GM18499 (cell line): Measurements from ENCODE around the gene HSD17B11.
"Not testable (repeated sequence)": the region's sequence is repeated elsewhere in the genome, so short reads cannot be mapped to it uniquely, and the experiment has no call there.

Experiments
- ATAC-seq: cut with Tn5 transposase; IDR thresholded peaks from one replicate; pipeline ENCODE4 v1.9.1; 2021; ENCODE audit warnings: moderate number of reproducible peaks; ENCODE audit not compliant: insufficient read depth, unreplicated experiment

The HSD17B11 gene

DNA sequence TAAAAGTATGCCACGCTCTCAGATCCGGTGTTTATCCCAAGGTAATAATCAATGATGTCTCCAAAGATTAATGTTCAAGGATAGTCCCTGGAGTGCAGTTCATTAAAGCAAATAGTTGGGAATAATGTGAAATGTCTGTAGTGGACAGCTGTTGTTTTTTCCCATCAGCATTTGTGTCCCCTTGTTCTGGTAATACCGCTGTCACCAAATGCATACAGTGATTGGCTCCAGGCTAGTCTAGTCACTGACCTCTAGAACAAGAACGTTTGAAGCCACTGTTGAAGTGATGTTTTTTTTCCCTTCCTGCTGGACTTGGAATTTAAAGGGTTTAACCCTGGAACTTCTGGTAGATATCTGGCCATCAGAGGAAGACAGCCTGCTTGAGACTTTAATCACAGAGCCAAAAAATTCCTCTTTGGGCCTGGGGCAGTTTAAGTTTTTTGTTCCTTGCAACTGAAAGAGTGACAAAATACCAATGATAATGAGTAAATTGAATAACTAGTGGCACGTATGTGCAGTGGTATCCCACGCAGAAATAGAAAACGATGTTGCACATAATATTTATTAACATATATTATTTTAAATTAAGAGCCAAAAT, 30.6 kb downstream of the HSD17B11 start:
- ATAC-seq = no peak

DNA sequence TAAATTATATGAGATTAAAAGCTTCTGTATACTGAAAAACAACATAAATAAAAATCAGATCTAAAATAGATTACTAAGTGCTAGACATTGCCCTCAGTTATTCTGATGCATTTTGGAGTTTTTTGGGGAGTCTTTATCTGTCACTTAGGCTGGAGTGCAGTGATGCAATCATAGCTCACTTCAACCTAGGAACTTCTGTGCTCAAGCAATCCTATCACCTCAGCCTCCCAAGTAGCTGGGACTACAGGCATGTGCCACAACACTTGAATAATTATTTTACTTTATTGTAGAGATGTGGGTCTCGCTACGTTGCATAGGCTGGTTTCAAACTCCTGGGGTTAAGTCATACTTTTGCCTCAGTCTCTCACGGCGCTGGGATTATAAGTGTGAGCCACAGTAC, 31.7 kb downstream of the HSD17B11 start:
- no peak for ATAC-seq

DNA sequence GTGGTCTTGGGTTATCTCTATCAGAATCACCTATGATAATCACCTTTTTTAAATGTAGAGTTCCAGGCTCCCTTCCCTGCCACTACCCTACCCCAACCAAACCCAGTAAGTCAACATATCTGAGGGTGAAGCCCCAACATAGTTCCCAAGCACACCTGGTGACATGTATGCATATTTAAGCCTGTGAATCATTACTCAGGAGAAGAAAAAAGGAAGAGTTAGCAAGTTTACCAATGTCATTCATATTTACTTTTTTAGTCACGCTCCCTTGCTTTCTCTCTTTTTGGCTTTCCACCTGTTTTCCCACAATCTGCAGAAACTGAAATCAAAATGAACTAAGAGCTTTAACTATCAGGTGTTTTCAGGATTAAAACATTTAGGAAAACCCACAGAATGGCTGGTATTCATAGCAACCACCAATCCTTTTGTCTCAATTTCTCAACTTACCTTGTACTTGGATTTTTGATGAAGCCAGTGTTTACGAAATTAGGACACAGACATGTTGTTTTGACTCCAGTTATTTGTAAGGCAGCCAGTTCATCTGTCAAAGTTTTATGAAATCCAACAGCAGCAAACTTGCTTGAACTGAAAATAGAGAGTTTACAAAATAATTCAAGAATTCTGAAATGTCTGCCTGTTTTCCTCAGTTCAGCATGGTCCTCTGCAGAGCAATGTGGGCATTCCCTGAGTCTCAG, 34.0 kb downstream of the HSD17B11 start:
- ATAC-seq = no peak

DNA sequence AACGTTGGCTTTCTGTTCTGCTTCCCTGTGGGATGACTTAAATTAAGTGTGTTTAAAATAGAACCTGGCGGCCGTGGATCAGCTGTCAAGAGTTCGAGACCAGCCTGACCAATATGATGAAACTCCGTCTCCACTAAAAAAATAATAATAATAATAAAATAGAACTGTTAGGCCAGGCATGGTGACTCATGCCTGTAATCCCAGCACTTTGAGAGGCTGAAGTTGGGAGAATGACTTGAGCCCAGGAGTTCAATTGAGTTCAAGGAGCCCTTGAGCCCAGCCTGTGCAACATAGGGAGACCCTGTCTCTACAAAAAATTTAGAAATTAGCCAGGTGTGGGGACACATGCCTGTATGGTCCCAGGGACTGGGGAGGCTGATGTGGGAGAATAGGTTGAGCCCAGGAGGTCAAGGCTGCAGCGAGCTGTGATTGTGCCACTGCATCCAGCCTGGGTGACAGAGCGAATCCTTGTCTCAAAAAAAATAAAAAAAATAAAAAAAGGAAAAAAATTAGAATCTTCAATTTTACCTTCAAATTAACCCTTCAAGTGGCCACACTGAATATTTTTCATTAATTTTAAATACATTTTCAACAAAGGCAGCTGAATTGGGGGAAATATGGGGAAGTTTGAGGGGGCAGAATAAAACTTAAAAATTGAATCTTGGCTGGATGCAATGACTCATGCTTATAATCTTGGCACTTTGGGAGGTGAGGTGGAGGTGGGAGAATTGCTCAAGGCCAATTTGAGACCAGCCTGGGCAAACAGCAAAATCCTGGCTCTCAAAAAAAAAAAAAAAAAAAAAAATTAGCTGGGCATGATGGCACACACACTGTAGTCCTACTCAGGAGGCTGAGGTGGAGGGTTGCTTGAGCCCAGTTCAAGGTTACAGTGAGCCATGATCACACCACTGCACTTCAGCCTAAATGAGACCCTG, 36.6 kb downstream of the HSD17B11 start:
- no peak for ATAC-seq

DNA sequence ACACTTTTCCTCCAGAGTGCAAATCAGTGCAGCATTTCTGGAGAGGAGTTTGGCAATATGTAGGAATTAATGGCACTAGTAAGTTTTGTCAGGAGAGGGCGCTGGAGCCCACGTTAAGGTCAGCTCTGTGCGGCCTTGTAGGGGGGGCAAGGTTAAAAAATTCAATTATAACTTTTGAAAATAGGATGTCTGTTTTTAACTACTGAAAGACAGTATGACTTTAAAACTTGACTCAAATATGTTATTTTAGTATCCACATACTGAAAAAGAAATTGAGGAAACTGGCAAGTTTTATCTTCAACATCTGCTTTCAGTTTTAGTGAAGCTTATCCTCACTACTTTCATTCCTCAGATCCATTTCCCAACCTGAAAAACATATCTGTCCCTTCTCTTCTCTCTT, 37.4 kb downstream of the HSD17B11 start:
- ATAC-seq = peak; percentile 80

DNA sequence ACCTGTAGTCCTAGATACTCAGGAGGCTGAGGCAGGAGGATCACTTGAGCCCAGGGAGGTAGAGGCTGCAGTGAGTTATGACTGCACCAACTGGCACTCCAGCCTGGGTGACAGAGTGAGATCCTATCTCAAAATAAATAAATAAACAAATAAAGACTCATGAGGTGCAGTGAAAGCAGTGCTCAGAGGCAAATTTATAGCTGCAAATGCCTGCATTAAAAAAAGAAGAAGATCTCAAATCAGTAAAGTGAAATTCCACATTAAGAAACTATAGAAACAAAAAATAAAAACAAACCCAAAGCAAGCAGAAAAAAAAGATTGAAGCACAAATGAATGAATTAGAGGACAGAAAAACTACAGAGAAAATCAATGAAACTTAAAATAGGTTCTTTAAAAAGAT, 45.8 kb downstream of the HSD17B11 start:
- ATAC-seq = no peak

DNA sequence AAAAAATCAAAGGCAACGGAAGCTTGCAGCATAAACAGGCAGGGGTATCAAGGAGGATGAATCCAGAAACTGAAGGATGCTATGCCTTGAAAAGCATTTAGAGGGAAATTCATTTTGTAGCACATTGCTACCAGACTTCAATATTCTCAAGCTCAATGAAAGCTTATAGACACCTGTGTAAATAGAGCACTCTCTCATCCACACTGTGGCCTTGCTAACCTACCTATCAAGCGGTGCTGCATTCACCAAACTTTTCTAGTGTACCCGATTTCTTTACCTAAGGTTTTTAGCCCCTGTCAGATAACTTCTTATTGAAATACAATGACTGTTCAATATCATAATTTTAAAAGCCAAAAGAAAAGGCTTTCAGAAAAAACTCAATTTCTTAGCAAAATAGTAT, 48.1 kb downstream of the HSD17B11 start:
- no peak for ATAC-seq

DNA sequence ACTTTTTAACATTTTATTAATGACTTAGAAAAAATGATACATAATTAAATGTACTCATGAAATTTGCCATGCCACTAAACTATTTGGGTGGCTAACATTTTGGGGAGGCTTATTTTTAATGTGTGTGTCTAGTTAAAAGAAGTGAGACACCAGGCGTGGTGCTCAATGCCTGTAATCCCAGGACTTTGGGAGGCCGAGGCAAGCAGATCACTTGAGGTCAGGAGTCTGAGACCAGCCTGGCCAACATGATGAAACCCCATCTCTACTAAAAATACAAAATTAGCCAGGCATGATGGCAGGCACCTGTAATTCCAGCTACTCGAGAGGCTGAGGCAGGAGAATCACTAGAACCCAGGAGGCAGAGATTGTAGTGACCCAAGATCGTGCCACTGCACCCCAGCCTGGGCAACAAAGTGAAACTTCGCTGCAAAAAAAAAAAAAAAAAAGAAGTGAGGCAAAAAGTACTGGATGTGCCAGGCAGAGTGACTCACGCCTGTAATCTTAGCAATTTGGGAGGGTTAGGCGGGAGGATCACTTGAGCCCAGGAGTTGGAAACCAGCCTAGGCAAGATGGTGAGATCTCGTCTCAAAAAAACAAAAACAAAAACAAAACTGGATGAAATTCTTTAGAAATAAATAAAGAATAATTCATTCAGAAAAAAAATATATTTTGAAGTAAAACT, 48.9 kb downstream of the HSD17B11 start:
- not testable (repeated sequence) for ATAC-seq

DNA sequence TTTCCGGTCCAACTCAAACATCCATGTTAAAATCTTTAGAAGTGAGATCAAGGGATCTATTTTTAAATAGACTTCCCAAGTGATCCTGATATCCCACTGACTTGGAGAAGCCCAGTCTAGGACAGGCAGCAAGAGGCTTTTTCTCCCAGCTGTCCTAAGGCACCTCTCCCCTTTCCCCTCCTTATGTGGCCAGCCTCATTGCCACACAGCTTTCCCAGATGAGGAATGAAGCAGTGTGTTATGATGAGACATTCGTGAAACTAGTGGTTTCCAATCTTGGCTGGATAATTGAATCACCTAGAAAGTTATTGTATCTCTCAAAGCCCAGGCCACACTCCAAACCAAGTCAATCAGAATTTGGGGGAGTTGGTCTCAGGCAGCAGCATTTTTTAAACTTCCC, 51.5 kb downstream of the HSD17B11 start:
- no peak for ATAC-seq

DNA sequence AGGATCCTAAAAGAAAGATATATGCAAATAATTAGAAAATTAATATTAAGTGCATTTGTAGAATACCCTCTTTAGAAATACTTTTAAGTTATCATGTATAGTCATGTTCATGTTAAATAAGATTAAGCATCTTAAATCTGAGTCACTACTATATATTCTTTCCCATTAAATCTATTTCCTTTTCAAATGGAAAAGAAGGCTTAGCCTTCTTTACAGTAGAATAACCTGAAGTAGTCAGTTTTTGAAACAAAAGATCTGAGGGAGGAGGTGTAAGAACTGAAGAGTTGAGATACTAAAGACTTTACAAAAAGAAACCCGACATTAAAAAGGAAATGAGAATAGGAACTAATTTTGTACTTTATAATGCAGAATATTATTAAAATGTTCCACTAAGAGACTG, 53.6 kb downstream of the HSD17B11 start:
- ATAC-seq = no peak

DNA sequence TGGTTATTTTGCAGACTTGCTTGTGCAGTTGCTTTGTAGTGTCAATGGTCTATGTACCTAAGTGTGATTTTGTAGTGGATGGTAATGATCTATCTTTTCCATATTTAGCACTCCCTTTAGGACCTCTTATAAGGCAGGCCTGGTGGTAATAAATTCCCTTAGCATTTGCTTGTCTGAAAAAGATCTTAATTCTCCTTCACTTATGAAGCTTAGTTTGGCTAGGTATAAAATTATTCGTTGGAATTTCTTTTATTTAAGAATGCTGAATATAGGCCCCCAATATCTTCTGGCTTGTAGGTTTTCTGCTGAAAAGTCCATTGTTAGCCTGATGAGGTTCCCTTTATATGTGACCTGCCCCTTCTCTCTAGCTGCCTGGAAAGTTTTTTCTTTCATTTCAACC, 57.7 kb downstream of the HSD17B11 start:
- no peak for ATAC-seq

DNA sequence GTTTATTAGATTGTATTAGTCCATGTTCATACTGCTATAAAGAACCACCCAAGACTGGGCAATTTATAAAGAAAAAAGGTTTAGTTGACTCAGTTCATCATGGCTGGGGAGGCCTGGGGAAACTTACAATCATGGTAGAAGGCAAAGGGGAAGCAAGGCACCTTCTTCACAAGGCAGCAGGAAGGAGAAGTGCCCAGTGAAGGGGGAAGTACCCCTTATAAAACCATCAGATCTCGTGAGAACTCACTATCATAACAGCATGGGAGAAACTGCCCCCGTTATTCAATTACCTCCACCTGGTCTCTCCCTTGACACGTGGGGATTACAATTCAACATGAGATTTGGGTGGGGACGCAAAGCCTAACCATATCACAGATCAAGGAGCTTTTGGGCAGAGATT, 60.2 kb downstream of the HSD17B11 start:
- no peak for ATAC-seq

DNA sequence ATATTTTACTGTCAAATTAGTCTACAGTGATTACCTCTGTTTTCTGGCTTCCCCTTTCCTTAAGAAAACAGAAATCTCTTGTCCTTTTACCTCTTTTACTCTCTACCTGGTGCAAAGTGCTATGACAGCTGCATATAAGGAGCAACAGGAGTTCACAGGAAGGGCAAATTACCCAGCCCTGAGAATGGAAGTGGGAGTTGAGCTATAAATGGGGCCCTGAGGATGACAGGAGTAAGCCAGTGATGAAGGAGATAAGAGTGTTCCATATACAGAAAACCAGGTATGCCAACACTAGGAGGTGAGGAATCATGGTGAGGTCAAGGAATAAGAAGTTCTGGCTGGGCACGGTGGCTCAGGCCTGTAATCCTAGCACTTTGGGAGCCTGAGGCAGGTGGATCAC, 63.9 kb downstream of the HSD17B11 start:
- ATAC-seq = no peak

DNA sequence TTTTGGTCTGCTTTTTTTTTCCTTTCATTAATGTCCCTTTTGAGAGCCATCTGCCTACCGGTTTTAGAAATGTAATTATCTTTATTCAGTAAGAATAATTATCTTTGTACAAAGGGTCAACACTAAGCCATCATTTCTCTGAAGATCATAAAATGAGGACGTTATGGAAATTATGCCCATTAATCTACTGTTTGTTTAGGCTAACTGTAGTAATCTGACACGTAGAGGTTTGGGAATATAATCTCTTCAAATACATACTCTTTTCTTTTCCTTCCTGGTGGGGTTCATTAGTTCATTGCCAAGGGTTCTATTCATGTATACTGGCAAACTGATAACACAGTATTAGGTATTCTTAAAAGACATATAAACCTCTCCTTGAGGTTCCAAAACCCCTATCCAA, 64.5 kb downstream of the HSD17B11 start:
- ATAC-seq = no peak

DNA sequence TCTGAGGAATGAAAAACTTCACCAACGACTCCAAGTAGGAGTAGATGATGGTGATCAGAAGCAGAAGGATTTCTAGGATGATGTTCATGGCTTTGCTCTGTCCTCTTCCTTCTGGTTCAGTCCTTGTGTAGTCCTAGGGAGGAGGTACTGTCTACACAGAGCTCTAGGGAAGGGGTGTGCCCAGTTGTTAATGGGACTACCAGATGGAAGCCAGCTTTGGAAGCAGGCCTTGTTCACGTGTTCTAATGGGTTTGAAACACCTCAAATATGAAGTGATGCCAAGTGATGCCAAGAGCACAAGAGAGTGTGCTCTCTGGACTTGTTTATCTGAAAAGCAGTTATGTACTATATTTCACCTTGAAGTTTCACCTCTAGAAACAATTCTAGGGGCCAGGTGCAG, 68.2 kb downstream of the HSD17B11 start, which contains the start of gene HSD17B13:
TSS of gene HSD17B13 (minus strand) at position 129 of the 400 bp plus-strand sequence. CDS start at position 88, 41 bp downstream.
- no peak for ATAC-seq

DNA sequence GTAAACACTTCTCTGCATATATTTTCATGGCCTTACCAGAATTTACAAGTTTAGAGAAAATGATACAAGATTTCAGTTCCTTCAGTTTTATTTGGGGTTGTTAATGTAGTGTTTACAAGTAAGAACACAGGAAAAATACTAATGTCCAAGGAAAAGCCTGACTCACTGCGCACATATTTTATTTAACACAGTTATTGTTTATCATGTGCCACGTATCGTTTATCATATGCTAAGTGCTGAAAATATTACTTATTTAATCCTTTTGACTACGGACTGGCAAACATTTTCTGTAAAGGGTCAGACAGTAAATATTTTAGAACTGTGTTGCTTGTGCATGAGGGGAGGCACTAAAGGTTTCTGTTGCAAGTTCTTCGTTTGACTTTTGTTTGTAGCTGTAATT, 69.1 kb downstream of the HSD17B11 start:
- no peak for ATAC-seq

DNA sequence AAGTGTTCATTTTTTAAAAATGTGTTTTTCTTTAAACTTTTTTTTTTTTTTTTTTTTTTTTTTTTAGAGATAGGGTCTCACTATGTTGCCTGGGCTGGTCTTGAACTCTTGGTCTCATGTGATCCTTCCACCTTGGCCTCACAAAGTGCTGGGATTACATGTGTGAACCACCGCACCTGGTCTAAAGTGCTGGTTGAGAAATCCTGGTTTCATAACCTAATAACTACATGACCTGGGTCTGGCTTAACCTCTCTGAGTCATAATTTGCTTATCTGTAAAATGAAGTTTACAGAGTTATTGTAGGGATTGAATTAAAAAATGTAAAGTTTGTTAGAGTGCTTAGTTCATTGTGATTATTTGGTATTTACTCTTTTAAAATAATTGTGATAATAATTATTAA, 73.5 kb downstream of the HSD17B11 start:
- ATAC-seq = no peak

DNA sequence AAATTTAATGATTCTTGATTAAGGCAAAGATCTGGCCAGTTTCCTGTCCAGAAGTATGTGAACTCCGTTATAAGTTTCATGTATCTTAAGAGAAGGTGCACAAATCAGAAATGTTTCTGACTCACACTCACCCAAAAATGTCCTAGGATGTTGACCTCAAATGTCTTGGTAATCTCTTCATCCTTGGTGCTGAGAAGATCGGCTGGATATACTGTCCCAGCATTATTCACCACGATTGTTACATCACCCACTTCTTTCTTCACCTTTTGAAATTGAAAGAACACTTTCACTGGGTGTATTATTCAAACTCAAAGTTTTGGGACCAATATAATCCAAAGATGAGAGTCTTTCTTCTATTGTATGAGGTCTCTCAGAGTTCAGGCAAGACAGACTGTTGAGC, 74.0 kb downstream of the HSD17B11 start:
- no peak for ATAC-seq

DNA sequence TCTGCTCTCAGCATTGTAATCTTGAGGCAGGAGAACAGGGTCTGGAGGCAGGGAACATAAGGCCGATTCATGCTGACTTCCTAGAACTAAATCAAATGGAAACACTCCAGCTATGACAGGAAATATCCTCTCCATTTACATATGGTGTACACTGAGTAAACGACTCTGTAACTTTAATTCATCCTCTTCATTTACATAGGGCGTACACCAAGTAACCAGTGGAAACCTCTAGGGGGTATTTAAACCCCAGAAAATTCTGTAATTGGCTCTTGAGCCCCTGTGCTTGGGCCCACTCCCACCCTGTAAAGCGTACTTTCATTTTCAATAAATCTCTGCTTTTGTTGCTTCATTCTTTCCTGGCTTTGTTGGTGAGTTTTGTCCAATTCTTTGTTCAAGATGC, 76.0 kb downstream of the HSD17B11 start:
- ATAC-seq = not testable (repeated sequence)

DNA sequence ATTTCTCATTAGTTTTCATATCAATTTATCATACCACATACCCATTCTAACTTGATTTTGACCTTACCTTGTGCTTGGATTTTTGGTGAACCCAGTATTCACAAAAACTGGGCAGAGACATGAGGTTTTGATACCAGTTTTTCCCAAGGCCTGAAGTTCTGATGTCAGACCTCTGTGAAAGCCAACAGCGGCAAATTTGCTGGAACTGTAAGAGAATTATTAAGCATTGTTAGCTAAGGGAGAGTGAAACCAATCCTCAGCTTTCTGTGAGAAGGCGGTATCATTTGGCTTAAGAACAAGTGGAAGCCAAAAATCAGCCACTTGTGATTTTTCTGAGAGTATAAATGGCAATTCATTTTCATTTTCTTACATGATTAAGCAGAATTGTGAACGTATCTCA, 77.2 kb downstream of the HSD17B11 start:
- no peak for ATAC-seq

DNA sequence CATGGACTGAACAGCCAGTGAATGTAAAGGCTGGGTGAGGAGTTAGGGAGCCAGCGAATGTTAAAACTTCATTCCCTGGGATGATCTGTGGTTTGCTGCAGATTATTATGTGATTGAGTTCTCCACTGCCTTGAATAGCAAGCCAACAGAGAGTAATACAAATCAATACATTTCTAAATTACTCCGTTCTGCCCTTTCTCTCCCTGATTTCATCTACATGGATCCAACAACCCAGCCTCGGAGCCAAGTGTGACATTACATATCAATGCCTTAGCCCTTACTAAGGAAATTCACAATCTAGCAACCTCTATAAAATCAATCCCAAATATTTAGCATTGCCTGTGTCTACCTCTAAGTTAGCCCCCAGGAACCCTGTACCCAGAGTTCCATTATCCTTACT, 79.3 kb downstream of the HSD17B11 start:
- ATAC-seq = no peak
